Measurements from ENCODE around the gene BMS1.

DNA sequence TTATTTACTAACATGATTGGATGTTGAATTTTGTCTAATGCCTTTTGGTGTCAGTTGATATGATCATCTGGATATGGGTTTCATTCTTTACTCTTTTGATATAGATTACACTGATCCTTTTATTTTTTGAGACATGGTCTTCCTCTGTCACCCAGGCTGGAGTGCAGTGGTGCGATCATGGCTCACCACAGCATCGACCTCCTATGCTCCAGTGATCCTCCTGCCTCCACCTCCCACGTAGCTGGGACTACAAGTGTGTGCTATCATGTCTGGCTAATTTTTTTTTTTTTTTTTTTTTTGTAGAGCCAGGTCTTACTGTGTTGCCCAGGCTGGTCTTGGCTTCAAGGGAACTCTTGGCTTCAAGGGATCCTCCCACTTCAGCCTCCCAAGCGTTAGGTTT, 27.1 kb downstream of the BMS1 start:
- no peak for TF ChIP-seq JUND (IDR thresholded peaks at IDR 0.05)
- TF ChIP-seq RXRA (IDR thresholded peaks at IDR 0.05; ENCODE audit: borderline replicate concordance, low read depth): no peak
- no peak for TF ChIP-seq EZH2phosphoT487 (IDR thresholded peaks at IDR 0.05; ENCODE audit: borderline replicate concordance, low read depth)
- no peak for TF ChIP-seq CTCF (IDR thresholded peaks at IDR 0.05)
- no peak for TF ChIP-seq TCF12 (IDR thresholded peaks at IDR 0.05)
- no peak for TF ChIP-seq GATA2 (CRISPR knock-in tag; IDR thresholded peaks at IDR 0.05)
- TF ChIP-seq RAD21 (IDR thresholded peaks at IDR 0.05; ENCODE audit: low read length): no peak
- no peak for TF ChIP-seq MXI1 (IDR thresholded peaks at IDR 0.05; ENCODE audit: low read depth, low read length)
- TF ChIP-seq FOXM1 (IDR thresholded peaks at IDR 0.05; ENCODE audit: low read depth): no peak
- no peak for TF ChIP-seq NFIC (IDR thresholded peaks at IDR 0.05; ENCODE audit: borderline replicate concordance)
